Measurements from ENCODE around the gene MYO1D. TPM values are rescaled to one million over a fixed set of nuclear protein-coding genes. Genes with fewer than 3 reads are reported as not detected.

MYO1D gene
- total and polyA plus RNA-seq, 2 experiments from 2014 or later, result 34.3 to 43.7 TPM

GRCh38 chr17:32854207-32854606, 22.7 kb downstream of the MYO1D start:
- H3K4me3 ChIP-seq, result no peak overlapping the region
- no peaks in the 10 kb centered on the region for H3K4me1 ChIP-seq (ENCODE audit: low read depth)
- H3K36me3 ChIP-seq, result no peaks in the 10 kb centered on the region
- DNase-seq (ENCODE audit: low read depth in 1 of 2, low spot score in 1 of 2), result no peak
- TF ChIP-seq CTCF (IDR thresholded peaks at IDR 0.05; ENCODE audit: low read depth, low read length), result no peak
- no peak overlapping the region for H3K27ac ChIP-seq
- H3K9me3 ChIP-seq (ENCODE audit: low read depth), result no peaks in the 10 kb centered on the region
- no peaks in the 10 kb centered on the region for H3K27me3 ChIP-seq

- Histone ChIP-seq H3K4me3 (no peak overlapping the region), H3K4me1 (ENCODE audit: low read depth) (no peaks in the 10 kb centered on the region), H3K9me3 (ENCODE audit: low read depth) (no peaks in the 10 kb centered on the region), H3K27me3 (no peaks in the 10 kb centered on the region), H3K36me3 (no peaks in the 10 kb centered on the region), H3K27ac (no peak overlapping the region)
- no peak for TF ChIP-seq CTCF (IDR thresholded peaks at IDR 0.05; ENCODE audit: low read depth, low read length)
- peak in 1 of 2 donors; percentile 6 for DNase-seq (ENCODE audit: low read depth in 1 of 2, low spot score in 1 of 2)
Measured at GRCh38 chr17:32852811-32853210, 24.1 kb downstream of the MYO1D start.

GRCh38 chr17:32849879-32850278, 27.0 kb downstream of the MYO1D start:
- peaks cover 12% of the 10 kb centered on the region for H3K4me1 ChIP-seq (ENCODE audit: low read depth)
- TF ChIP-seq CTCF (IDR thresholded peaks at IDR 0.05; ENCODE audit: low read depth, low read length), result no peak
- no peak overlapping the region for H3K27ac ChIP-seq
- no peaks in the 10 kb centered on the region for H3K27me3 ChIP-seq
- H3K9me3 ChIP-seq (ENCODE audit: low read depth), result no peaks in the 10 kb centered on the region
- no peak for DNase-seq (ENCODE audit: low read depth in 1 of 2, low spot score in 1 of 2)
- H3K36me3 ChIP-seq, result no peaks in the 10 kb centered on the region
- H3K4me3 ChIP-seq, result no peak overlapping the region

GRCh38 chr17:32847977-32848376, 28.9 kb downstream of the MYO1D start:
- no peaks in the 10 kb centered on the region for H3K9me3 ChIP-seq (ENCODE audit: low read depth)
- H3K27ac ChIP-seq, result no peak overlapping the region
- no peak overlapping the region for H3K4me3 ChIP-seq
- TF ChIP-seq CTCF (IDR thresholded peaks at IDR 0.05; ENCODE audit: low read depth, low read length), result no peak
- no peak for DNase-seq (ENCODE audit: low read depth in 1 of 2, low spot score in 1 of 2)
- H3K27me3 ChIP-seq, result no peaks in the 10 kb centered on the region
- peaks cover 12% of the 10 kb centered on the region for H3K4me1 ChIP-seq (ENCODE audit: low read depth)
- no peaks in the 10 kb centered on the region for H3K36me3 ChIP-seq

GRCh38 chr17:32846143-32846542, 30.8 kb downstream of the MYO1D start:
- TF ChIP-seq CTCF (IDR thresholded peaks at IDR 0.05; ENCODE audit: low read depth, low read length), result no peak
- H3K4me3 ChIP-seq, result no peak overlapping the region
- DNase-seq (ENCODE audit: low read depth in 1 of 2, low spot score in 1 of 2), result no peak
- H3K9me3 ChIP-seq (ENCODE audit: low read depth), result no peaks in the 10 kb centered on the region
- H3K4me1 ChIP-seq (ENCODE audit: low read depth), result peaks cover 12% of the 10 kb centered on the region
- no peak overlapping the region for H3K27ac ChIP-seq
- H3K36me3 ChIP-seq, result no peaks in the 10 kb centered on the region
- H3K27me3 ChIP-seq, result no peaks in the 10 kb centered on the region

GRCh38 chr17:32840241-32840640, 36.7 kb downstream of the MYO1D start:
- no peak overlapping the region for H3K4me3 ChIP-seq
- no peak for TF ChIP-seq CTCF (IDR thresholded peaks at IDR 0.05; ENCODE audit: low read depth, low read length)
- no peak overlapping the region for H3K27ac ChIP-seq
- H3K9me3 ChIP-seq (ENCODE audit: low read depth), result no peaks in the 10 kb centered on the region
- no peaks in the 10 kb centered on the region for H3K4me1 ChIP-seq (ENCODE audit: low read depth)
- no peak for DNase-seq (ENCODE audit: low read depth in 1 of 2, low spot score in 1 of 2)
- no peaks in the 10 kb centered on the region for H3K36me3 ChIP-seq
- no peaks in the 10 kb centered on the region for H3K27me3 ChIP-seq
